ENCODE data around the gene RPL15. TPM values are rescaled to one million over a fixed set of nuclear protein-coding genes. Genes with fewer than 3 reads are reported as not detected.

Gene RPL15
- polyA plus RNA-seq, 2 of the 4 experiments (the other 2 are of a cell fraction): 2,178 to 2,933 TPM

DNA sequence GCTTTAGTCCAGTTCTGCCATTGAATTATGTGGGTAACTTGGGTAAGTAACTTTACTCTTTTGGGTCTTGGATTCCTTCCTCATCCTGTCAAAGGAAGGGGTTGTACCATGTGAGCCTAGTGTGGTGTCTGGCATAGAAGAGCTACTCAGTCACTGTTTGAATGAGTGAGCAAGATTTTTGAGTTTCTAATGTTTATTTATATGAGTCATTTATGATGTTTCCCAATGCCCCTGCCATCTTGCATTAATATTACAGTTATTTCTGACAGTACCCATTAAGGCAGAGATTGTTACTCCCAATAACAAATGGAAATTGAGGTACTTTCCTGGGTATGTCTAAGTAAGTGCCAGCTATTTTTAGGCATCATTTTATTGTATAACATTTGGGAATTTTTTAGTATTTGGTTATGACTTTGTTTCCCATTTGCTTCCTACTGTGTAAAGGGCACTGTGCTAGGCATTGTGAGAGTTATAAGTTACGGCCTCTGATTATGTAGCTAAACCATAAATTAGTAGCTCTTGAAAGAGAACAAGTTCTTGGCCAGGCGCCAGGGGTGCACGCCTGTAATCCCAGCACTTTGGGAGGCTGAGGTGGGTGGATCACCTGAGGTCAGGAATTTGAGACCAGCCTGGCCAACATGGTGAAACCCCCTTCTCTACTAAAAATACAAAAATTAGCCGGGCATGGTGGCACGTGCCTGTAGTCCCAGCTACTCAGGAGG lies 51.7 kb downstream of the RPL15 start:
- CTCF ChIA-PET: interaction anchor here (0.8 to 1.8 kb wide), 5 partner anchors 13 to 80 kb away, joined by 3 to 6 read pairs (median 3); no protein-coding TSS in a partner anchor
- 89% methylated on average over 5 of the region's 5 CpGs for WGBS (ENCODE audit: missing lambda C conversion rate)
- TF ChIP-seq ZSCAN20 (CRISPR knock-in tag; IDR thresholded peaks at IDR 0.05) (no peak), RNF2 (IDR thresholded peaks at IDR 0.05; ENCODE audit: borderline replicate concordance, low read depth) (no peak), HOXA7 (CRISPR knock-in tag; IDR thresholded peaks at IDR 0.05) (no peak), RAD21 (conservative IDR thresholded peaks at IDR 0.05 in 1 of 2, IDR thresholded peaks at IDR 0.05 in 1 of 2) (no peak), ESRRA (IDR thresholded peaks at IDR 0.05; ENCODE audit: borderline replicate concordance, low read length) (no peak), SMC3 (IDR thresholded peaks at IDR 0.05) (no peak), KDM1A (IDR thresholded peaks at IDR 0.05; ENCODE audit: low read depth) (no peak), NR3C1 (IDR thresholded peaks at IDR 0.05) (no peak), RARB (CRISPR knock-in tag; IDR thresholded peaks at IDR 0.05) (no peak), TFCP2L1 (CRISPR knock-in tag; IDR thresholded peaks at IDR 0.05) (no peak), MAFK (IDR thresholded peaks at IDR 0.05; ENCODE audit: partially characterized antibody) (no peak), FOSB (CRISPR knock-in tag; IDR thresholded peaks at IDR 0.05) (no peak), TP53 (CRISPR knock-in tag; IDR thresholded peaks at IDR 0.05) (no peak), HOXB13 (CRISPR knock-in tag; IDR thresholded peaks at IDR 0.05; ENCODE audit: low read depth) (no peak), CBX2 (IDR thresholded peaks at IDR 0.05; ENCODE audit: borderline replicate concordance, low read depth) (no peak), POLR2A (IDR thresholded peaks at IDR 0.05; ENCODE audit: low read length) (no peak), ZC3H11A (IDR thresholded peaks at IDR 0.05) (no peak), JUNB (IDR thresholded peaks at IDR 0.05) (peak; percentile 66; the same call in 1 of the 2 replicates), BHLHE40 (IDR thresholded peaks at IDR 0.05; ENCODE audit: low read depth, low read length) (no peak), KDM5A (IDR thresholded peaks at IDR 0.05) (no peak), FOXS1 (CRISPR knock-in tag; IDR thresholded peaks at IDR 0.05) (no peak), NFE2L2 (conservative IDR thresholded peaks at IDR 0.05; ENCODE audit: low read length) (peak; percentile 42; the same call in 1 of the 2 replicates), EP300 (IDR thresholded peaks at IDR 0.05) (0 out of 5 replicates have a peak, but pooled peaks of 1 of the 2 experiments have one; percentile 14), EHF (CRISPR knock-in tag; IDR thresholded peaks at IDR 0.05) (no peak), PHF8 (IDR thresholded peaks at IDR 0.05; ENCODE audit: borderline replicate concordance, low read depth) (no peak), EHMT2 (IDR thresholded peaks at IDR 0.05; ENCODE audit: low read depth) (no peak), GATA3 (IDR thresholded peaks at IDR 0.05; ENCODE audit: borderline replicate concordance) (no peak), NPAS2 (CRISPR knock-in tag; IDR thresholded peaks at IDR 0.05; ENCODE audit: borderline replicate concordance) (no peak), ZFP36 (IDR thresholded peaks at IDR 0.05; ENCODE audit: borderline replicate concordance, partially characterized antibody) (no peak), HOXB5 (CRISPR knock-in tag; IDR thresholded peaks at IDR 0.05) (no peak), RCOR1 (IDR thresholded peaks at IDR 0.05; ENCODE audit: low read depth, low read length) (no peak), CBX8 (IDR thresholded peaks at IDR 0.05) (no peak)
- TF ChIP-seq, protein P1, sequence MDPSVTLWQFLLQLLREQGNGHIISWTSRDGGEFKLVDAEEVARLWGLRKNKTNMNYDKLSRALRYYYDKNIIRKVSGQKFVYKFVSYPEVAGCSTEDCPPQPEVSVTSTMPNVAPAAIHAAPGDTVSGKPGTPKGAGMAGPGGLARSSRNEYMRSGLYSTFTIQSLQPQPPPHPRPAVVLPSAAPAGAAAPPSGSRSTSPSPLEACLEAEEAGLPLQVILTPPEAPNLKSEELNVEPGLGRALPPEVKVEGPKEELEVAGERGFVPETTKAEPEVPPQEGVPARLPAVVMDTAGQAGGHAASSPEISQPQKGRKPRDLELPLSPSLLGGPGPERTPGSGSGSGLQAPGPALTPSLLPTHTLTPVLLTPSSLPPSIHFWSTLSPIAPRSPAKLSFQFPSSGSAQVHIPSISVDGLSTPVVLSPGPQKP (IDR thresholded peaks at IDR 0.05; ENCODE audit: low read depth, low read length): no peak
- TF ChIP-seq, protein P2, sequence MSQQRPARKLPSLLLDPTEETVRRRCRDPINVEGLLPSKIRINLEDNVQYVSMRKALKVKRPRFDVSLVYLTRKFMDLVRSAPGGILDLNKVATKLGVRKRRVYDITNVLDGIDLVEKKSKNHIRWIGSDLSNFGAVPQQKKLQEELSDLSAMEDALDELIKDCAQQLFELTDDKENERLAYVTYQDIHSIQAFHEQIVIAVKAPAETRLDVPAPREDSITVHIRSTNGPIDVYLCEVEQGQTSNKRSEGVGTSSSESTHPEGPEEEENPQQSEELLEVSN (IDR thresholded peaks at IDR 0.05; ENCODE audit: borderline replicate concordance, low read depth): no peak
- TF ChIP-seq, protein P3, sequence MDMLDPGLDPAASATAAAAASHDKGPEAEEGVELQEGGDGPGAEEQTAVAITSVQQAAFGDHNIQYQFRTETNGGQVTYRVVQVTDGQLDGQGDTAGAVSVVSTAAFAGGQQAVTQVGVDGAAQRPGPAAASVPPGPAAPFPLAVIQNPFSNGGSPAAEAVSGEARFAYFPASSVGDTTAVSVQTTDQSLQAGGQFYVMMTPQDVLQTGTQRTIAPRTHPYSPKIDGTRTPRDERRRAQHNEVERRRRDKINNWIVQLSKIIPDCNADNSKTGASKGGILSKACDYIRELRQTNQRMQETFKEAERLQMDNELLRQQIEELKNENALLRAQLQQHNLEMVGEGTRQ (IDR thresholded peaks at IDR 0.05): no peak
- TF ChIP-seq, protein P4, sequence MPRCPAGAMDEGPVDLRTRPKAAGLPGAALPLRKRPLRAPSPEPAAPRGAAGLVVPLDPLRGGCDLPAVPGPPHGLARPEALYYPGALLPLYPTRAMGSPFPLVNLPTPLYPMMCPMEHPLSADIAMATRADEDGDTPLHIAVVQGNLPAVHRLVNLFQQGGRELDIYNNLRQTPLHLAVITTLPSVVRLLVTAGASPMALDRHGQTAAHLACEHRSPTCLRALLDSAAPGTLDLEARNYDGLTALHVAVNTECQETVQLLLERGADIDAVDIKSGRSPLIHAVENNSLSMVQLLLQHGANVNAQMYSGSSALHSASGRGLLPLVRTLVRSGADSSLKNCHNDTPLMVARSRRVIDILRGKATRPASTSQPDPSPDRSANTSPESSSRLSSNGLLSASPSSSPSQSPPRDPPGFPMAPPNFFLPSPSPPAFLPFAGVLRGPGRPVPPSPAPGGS (IDR thresholded peaks at IDR 0.05): no peak
- TF ChIP-seq, protein P5, sequence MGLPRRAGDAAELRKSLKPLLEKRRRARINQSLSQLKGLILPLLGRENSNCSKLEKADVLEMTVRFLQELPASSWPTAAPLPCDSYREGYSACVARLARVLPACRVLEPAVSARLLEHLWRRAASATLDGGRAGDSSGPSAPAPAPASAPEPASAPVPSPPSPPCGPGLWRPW (IDR thresholded peaks at IDR 0.05): 0 out of 2 replicates have a peak, but pooled peaks have one; percentile 50
- TF ChIP-seq, protein P6, sequence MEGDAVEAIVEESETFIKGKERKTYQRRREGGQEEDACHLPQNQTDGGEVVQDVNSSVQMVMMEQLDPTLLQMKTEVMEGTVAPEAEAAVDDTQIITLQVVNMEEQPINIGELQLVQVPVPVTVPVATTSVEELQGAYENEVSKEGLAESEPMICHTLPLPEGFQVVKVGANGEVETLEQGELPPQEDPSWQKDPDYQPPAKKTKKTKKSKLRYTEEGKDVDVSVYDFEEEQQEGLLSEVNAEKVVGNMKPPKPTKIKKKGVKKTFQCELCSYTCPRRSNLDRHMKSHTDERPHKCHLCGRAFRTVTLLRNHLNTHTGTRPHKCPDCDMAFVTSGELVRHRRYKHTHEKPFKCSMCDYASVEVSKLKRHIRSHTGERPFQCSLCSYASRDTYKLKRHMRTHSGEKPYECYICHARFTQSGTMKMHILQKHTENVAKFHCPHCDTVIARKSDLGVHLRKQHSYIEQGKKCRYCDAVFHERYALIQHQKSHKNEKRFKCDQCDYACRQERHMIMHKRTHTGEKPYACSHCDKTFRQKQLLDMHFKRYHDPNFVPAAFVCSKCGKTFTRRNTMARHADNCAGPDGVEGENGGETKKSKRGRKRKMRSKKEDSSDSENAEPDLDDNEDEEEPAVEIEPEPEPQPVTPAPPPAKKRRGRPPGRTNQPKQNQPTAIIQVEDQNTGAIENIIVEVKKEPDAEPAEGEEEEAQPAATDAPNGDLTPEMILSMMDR (IDR thresholded peaks at IDR 0.05): no peak

More for the DNA sequence above, 51.7 kb downstream of the RPL15 start:
- POLR2A ChIA-PET: interaction anchor here (0.5 to 1.7 kb wide), 4 partner anchors 15 to 52 kb away, joined by 3 to 11 read pairs (median 5); partner anchors contain the start of genes NKIRAS1 and RPL15
- DNase-seq (ENCODE audit: low read depth in 1 of 2, low spot score in 1 of 2) (peak; percentile 40 to 60), ATAC-seq (peak; percentile 76 to 78), FAIRE-seq (peak; percentile 43)
- no peak overlapping the region for H3K4me3 ChIP-seq
- no peaks in the 10 kb centered on the region for H3K9me3 ChIP-seq
- peaks cover 25% of the 10 kb centered on the region for H3K4me1 ChIP-seq
- peak overlapping the region; percentile 28 to 43; a peak in 4 of 6 replicates for H3K27ac ChIP-seq
- H3K4me2 ChIP-seq: peak overlapping the region; percentile 49
